GM12864 (cell line): ENCODE measurements around the gene DIPK1A.

Experiments used
- DNase-seq: peaks from one replicate; pipeline ENCODE4 v3.0.0-alpha.2; 2011; ENCODE audit warnings: low read depth
- H3K4me3 ChIP-seq: 2 replicates; pipeline ENCODE4 v1.5.1; 2011; ENCODE audit warnings: mild to moderate bottlenecking, low read depth, low read length, control low read depth
- TF ChIP-seq, protein P1 (sequence below): IDR thresholded peaks from 2 replicates; pipeline ENCODE4 v1.5.1; 2011; ENCODE audit warnings: low read depth, mild to moderate bottlenecking, moderate library complexity, low read length, control low read depth, inconsistent platforms; ENCODE audit errors: missing control alignments

DIPK1A gene

DNA sequence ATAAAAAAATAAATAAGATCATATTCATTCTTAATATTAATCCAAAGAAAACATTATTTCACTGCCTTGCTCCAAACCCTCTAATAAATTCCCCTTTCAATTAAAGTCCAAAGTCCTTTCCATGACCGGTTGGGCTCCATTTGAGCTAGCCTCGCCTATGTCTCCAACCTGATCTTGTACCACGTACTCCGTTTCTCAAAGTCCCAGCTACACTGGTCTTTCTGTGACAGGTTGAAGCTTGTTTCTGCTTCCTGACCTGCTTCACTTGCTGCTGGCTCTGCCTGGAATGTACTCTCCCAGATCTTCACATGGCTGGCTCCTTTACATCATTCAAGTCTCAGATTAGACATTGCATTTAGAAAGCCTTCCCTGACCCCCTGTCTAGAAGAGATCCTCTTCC is 113.1 kb downstream of the DIPK1A start:
- no peak for DNase-seq
- TF ChIP-seq, protein P1, sequence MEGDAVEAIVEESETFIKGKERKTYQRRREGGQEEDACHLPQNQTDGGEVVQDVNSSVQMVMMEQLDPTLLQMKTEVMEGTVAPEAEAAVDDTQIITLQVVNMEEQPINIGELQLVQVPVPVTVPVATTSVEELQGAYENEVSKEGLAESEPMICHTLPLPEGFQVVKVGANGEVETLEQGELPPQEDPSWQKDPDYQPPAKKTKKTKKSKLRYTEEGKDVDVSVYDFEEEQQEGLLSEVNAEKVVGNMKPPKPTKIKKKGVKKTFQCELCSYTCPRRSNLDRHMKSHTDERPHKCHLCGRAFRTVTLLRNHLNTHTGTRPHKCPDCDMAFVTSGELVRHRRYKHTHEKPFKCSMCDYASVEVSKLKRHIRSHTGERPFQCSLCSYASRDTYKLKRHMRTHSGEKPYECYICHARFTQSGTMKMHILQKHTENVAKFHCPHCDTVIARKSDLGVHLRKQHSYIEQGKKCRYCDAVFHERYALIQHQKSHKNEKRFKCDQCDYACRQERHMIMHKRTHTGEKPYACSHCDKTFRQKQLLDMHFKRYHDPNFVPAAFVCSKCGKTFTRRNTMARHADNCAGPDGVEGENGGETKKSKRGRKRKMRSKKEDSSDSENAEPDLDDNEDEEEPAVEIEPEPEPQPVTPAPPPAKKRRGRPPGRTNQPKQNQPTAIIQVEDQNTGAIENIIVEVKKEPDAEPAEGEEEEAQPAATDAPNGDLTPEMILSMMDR: no peak
- no peak overlapping the region for H3K4me3 ChIP-seq

DNA sequence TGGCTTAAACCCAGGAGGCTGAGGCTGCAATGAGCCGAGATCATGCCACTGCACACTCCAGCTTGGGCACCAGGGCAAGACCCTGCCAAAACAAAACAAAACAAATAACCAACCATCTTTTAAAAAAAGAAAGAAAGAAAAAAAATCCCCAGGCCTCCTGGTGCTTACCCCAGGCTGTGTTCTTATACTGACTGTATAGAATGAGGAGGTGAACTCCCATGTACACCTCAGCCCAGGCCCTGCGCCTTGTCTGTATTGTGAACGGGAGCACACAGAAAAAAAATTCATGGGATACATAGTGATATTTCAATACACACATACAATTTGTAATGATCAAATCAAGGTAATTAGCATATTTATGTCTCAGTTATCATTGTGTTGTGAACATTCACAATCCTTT is 115.4 kb downstream of the DIPK1A start:
- no peak overlapping the region for H3K4me3 ChIP-seq
- TF ChIP-seq, protein P1: no peak
- DNase-seq: no peak

DNA sequence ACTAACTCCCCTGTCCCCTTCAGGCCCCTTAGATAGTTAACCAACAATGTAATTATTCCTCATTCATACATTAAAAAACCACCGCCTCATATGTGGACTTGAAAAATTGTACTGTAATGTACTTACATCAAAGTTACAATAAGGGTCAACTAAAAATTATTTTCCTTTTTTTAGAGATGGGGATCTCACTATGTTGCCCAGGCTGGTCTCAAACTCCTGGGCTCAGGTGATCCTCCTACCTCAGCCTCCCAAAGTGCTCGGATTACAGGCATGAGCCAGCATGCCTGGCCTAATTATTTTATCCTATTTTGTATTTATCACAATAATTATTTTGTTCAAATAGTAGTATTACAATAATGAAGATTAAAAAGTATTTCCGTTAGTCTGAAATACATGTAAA is 116.8 kb downstream of the DIPK1A start:
- no peak overlapping the region for H3K4me3 ChIP-seq
- TF ChIP-seq, protein P1: no peak
- no peak for DNase-seq

DNA sequence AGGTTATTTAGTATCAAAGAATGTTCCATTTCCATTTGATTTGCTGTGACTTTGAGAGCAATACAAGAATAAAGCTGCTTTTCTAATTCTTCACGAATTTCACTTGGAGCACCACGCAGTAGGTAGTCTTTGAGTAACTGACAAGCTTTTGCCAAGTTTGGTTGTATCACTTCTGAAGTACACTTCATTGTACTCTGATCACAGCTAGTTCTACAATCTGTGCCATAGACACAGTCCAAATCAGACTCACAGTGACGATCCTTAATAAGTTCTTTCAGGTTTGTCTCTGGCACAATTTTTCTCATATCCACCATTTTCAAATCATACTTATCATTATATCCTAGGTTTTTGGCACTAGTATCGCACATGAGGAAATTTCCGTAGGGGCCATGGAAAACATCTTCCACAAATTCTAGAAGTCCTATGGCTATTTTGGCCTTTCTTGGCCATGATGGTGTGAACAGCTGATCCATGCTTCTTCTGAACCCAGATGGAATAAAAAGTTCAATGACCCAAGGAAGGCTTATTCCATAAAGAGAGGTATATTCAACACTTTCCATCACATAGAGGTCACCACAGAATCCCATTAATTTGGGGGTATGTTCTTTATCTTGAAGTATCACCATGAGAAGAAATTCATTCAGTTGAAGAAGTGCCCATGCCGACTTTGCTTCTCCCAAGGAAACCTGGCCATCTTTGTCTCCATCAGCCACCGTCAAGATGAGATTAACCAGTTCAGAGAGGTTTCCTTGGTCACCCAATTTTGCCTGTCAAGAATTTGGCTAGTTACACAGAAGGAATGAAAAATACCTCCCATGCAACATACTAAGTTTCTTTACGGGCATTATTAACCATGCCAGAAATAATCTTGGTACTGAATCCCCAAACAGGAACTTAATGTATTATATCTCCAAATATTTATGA is 117.6 kb downstream of the DIPK1A start:
- DNase-seq: no peak
- TF ChIP-seq, protein P1: no peak
- H3K4me3 ChIP-seq: no peak overlapping the region

DNA sequence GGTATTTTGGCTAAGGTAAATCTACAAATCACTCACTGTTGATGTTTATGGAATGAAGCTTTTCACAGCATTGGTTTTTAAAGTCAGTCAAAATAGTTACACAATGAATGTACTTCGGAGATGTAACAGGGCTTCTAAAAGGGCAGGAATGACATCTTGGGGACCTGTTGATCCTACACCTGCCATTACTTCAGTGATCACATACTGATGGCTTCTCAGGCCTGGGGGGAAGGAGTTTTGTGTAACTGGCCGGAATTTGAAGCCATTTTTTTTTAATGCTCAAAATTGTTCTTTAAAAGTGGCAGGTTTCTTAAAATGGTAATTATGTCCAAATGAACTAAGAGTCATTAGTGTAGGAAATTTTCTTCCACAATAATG is 118.2 kb downstream of the DIPK1A start:
- no peak for DNase-seq
- TF ChIP-seq, protein P1: no peak
- H3K4me3 ChIP-seq: no peak overlapping the region

DNA sequence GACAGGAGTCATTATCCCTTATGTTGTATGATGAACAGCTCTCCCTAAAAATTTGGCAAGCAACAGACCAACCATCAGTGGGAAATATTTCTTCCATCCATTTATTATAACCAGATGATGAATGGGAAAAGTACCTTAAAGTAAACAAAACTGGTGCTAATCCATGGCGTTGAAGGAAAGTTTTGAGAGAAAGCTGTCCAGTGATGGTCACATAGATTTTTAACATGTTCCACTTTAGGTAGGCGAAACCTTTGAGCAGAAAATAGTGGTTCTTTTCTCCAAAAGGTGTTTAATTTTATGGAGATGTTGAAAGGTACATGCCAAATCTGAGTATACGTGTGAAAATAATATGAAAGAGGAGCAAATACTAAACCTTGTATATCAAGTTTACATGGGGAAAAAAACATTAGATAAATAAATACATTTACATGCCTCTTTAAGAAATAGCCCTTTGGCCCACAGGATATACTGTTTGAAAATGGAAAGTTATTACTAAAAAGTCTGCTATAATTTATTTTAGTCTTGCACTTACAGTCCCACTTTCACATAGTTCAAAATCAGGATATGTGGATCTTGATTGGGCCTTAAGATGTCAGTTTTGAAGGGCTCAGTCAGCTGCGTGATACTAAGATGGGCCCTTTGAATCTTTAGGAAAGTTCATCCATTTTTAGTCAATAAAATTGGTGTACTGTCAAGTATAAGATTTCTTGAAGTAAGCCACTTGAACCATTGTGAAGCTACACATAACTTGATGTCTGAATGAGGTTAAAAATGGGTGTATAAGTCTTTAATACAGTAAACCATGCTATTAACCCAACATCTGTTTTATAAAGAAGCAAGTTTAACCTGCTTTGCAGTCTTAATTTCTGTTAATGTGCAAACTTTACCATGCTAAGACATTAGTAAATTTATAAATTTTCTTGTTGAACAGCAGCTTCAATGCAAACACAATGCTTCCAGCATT is 118.9 kb downstream of the DIPK1A start:
- TF ChIP-seq, protein P1: no peak
- H3K4me3 ChIP-seq: no peak overlapping the region
- no peak for DNase-seq
